Skin epidermis (tissue), 12 donors: ENCODE measurements around the gene UTP3.
"Not testable (repeated sequence)": the region's sequence is repeated elsewhere in the genome, so short reads cannot be mapped to it uniquely, and the experiment has no call there.

Experiments used
- H3K27ac ChIP-seq, 21 experiments: fragments of 200-600 bp; sonication (generic) in 11 of 21; one replicate each; pipeline ENCODE4 v1.5.0; 2020; ENCODE audit warnings: mild to moderate bottlenecking in 3 of 21, inconsistent platforms in 2 of 21, moderate library complexity in 2 of 21
- H3K4me3 ChIP-seq, 7 experiments: fragments of 200-600 bp; sonication (generic) in 2 of 7; one replicate each; pipeline ENCODE4 v1.5.0; 2020; ENCODE audit warnings: inconsistent platforms in 2 of 7, mild to moderate bottlenecking in 2 of 7, moderate library complexity in 1 of 7

Gene UTP3, protein sequence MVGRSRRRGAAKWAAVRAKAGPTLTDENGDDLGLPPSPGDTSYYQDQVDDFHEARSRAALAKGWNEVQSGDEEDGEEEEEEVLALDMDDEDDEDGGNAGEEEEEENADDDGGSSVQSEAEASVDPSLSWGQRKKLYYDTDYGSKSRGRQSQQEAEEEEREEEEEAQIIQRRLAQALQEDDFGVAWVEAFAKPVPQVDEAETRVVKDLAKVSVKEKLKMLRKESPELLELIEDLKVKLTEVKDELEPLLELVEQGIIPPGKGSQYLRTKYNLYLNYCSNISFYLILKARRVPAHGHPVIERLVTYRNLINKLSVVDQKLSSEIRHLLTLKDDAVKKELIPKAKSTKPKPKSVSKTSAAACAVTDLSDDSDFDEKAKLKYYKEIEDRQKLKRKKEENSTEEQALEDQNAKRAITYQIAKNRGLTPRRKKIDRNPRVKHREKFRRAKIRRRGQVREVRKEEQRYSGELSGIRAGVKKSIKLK

DNA sequence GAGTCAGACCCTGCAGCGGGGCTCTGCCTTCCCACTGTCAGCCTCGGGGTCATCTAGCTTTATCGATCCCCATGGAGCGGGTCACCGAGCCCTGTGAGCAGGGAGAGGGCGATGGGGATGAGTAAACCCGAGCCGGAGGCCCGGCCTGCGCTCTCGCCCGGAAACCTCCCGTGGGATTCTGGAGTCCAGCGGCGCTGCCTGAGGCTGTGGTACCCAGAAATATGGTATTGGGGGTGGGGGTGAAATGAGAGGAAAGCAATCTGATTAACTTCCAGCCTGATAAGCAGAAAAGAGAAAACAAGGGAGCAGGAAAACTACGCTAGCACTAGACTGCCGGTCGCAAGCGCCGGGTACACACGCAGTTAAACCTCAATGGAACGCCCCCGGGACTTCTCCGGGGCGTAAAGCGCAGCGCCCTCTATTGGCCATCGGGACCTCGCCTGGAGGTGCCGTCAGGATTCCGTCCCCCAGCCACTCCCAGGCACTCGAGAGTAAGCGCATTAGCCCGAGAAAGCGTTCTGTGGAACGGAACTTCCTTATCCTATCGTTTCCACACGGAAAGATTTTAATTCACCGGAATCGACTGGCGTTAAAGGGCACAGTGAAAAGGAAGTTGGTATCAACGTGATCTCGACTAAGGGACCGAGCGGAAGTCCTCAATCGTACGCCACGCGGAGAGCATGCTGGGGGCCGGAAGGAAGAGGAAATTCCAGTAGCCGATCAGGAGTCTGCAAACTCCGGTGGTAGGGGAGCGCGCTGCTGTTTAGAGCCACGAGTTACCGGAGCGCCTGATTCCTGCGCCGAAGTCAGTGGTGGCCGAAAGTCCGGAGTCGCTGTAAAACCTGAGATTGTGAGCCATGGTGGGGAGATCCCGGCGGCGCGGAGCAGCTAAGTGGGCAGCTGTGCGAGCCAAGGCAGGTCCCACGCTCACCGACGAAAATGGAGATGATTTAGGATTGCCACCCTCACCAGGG, at the start of gene UTP3:
Gene UTP3, plus strand, starts transcription at position 712 of the 974 bp plus-strand sequence. Its CDS starts 146 bp downstream, at position 858.
- Histone ChIP-seq H3K27ac (peak within 1 kb of the TSS; percentile 60 to 98 (median 94)), H3K4me3 (peak within 1 kb of the TSS; percentile 70 to 96 (median 92))

DNA sequence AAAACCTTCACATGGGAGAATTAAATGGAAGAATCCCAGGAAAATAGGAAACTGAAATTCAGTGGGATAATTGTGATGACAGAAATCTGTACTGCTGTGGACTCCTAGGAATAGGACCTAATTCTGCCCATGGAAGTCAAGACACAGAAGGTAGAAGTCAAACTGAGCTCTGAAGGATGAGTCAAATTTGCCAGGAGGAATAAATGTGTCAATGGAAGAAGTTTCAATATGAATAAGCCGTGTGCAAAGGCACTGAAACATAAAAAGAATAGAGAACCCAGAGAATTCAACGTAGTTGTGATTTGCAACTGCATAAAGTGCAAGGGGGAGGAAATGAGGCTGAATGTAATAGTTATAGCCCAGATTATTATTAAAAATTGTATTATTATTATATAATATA, 48.1 kb upstream of the UTP3 start:
- Histone ChIP-seq H3K4me3 (no peak overlapping the region), H3K27ac (no peak overlapping the region)

DNA sequence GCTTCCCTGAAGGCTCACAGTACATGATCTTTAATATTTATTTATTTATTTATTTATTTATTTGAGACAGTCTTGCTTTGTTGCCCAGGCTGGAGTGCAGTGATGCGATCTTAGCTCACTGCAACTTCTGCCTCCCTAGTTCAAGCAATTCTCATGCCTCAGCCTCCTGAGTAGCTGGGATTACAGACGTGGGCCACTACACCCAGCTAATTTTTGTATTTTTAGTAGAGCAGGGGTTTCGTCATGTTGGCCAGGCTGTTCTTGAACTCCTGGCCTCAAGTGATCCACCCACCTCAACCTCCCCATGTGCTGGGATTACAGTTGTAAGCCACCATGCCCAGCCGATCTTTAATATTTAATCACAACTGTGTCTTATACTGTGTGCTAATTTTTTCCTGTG, 37.6 kb upstream of the UTP3 start:
- not testable (repeated sequence) for H3K4me3 ChIP-seq, H3K27ac ChIP-seq

DNA sequence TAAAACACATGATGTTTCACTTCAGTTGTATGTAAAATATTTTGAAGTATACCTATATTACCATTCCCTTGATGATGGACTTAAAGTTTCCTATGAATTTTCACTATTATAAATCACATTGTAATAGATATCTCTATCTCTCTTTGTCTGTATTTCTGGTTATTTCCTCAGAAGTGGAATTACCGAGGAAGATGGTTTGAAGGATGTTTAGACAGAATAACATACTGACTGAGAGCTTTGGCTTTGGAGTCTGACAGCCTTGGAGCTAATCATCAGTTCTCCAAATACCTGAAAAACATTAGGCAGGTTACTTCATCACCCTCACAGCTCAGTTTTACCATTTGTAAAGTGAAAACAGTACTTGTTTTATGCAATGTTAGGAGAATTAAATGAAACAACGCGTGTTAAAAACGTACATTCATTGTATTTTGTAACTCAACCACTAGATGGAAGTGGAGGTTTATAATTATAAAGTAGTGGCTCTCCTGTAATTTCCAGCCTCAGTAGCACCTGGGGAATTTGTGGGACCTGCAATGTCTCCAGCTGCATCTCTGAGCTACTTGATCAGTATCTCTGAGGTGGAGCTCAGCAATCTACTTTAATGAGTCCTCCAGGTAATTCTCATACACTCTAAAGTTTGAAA, 36.3 kb upstream of the UTP3 start:
- H3K4me3 ChIP-seq: no peak overlapping the region
- no peak overlapping the region for H3K27ac ChIP-seq

DNA sequence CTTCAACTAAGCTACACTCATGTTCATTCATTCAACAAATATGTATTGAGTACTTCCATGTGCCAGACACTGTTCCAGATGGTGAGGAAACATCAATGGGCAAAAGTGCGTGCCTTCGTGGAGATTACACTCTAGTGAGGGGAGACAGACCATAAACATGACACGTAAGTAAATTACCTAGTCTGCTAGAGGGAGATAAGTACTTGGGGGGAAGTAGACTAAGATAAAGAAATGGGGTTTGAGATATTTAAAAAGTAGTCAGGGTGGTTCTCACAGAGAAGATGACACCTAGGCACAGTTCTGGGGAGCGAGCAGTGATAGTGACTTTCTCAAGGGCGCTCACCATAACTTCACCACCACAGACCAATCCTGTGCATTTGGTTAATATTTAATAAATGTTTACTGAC, 33.7 kb upstream of the UTP3 start:
- Histone ChIP-seq H3K27ac (no peak overlapping the region), H3K4me3 (no peak overlapping the region)

DNA sequence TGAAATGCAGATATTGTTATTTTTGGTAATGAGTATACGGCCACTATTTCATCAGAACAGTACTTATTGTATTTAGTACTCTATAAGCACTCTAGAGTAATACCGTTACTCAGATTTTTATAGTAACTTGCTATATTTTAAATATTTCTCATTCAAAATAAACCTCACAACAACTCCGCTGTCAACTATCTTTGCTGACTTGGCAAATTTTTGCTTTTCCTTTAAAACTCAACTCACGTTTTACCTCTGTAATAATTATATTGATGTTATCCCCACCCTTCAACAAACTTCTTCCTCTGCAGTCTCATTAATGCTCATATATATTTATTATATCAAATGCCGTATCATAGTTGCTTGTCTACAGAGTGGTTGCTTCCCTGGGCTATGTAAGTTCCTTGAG, 31.0 kb upstream of the UTP3 start:
- Histone ChIP-seq H3K4me3 (no peak overlapping the region), H3K27ac (no peak overlapping the region)

DNA sequence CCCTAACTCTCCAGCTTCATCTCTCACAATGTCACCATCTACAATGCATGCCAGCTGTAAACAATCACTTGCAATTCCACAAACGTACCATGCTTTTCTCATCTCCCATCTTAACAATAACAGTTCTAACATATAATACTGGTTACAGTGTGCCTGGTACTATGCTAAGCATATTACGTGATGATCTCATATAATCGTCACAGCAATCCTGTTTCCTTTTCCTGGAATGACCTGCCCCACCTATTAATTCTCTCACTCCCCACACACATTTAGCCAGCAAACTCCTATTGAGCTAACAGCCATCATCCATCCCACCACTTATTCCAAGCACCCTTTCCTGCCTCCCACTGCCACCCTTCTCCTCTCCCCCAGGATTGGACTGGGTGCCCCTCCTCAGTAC, 29.9 kb upstream of the UTP3 start:
- Histone ChIP-seq H3K27ac (no peak overlapping the region), H3K4me3 (no peak overlapping the region)

DNA sequence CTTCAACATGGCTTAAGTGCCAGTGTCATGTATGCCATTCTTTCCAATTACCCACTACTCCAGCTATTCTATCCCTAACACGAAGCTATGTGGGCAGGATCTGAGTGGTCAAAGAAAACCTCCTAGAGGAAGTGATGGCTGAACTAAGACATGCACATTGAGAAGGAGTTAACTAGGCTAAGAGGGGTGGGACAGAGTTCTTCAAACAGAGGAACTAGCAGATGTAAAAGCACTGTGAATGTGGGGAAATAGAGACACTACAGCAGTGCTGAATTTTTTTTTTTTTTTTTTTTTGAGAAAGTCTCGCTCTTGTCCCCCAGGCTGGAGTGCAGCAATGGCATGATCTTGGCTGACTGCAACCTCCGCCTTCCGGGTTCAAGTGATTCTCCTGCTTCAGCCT, 28.2 kb upstream of the UTP3 start:
- H3K27ac ChIP-seq: no peak overlapping the region
- H3K4me3 ChIP-seq: no peak overlapping the region

DNA sequence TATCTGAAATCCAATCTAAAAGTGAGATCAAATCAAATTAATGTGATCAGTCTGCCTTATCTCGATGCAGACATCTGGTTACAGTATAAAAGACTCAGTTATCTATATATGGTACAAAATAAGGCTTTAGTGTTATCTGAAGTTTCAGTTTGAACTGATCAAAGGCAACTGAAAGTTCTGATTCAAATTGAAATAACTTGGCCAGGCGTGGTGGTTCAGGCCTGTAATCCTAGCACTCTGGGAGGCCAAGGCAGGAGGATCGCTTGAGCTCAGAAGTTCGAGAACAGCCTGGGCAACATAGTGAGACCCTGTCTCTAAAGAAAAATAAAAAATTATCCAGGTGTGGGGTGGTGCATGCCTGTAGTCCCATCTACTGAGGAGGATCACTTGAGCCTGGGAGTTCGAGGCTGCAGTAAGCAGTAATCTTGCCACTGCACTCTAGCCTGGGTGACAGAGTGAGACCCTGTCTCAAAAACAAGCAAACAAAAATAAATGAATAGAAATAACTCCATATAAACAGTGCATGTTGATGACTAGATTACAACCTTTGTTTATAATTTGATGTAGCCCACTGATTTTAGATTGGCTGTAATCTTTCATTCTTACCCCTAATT, 26.9 kb upstream of the UTP3 start:
- not testable (repeated sequence) for H3K4me3 ChIP-seq

DNA sequence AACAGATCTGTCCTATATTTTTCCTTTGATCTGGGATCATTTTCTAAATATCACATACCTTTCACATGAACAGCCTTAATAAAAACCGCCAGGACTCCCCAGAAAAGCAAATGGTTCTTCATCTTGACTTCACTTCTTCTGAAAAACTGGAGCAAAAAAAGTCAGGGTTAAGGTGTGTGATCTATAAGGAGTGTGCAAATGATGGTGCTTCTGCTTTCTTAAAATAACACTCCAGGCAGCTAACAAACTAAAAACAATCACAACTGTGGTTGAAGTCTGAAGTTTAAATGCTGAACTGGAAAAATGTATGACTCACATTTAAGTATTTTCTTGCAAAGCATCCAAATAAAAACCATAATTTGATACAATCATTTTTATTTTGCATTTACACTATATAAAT, 22.0 kb upstream of the UTP3 start, which contains the start of gene JCHAIN:
Gene JCHAIN, minus strand, starts transcription at position 140 of the 400 bp plus-strand sequence. Its CDS starts 18 bp downstream, at position 122.
- no peak within 1 kb of the TSS for H3K27ac ChIP-seq
- H3K4me3 ChIP-seq: no peak within 1 kb of the TSS

More for the DNA sequence above, 26.9 kb upstream of the UTP3 start:
- not testable (repeated sequence) for H3K27ac ChIP-seq

DNA sequence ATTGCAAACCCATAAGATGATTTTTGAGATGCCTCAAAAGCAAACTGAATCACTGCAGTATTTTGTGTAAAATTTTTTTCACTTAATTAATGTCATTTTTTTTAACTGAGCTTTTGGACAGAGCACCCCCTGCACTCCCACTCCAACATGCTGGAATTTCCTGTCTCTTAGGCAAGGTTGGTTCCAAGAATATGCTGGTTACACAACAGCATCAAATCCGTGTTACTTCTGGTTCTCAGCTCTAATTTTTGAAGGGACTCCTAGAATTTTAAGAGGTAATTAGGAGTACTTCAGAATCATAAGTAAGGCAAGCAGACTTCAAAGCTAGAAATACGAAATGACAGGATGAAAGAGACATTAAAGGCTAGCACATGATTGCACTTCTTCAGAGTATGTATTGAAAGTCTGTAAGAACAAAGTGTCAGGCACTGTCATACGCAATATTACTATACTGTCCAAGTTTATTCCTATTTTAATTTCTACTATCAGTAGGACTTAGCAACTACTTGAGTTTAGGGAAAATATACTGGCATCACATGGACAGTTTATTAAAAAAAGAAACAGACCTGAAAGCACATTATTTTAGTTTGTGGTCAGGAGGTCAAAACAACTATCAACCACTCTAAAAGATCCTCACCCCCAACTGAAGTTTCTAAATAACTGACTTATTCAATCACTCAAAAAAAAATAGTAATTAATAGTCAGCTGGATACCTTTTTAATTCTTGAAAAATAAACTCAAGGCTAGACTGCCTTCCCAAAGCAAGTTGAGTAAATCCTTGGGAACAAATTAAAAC, 20.4 kb upstream of the UTP3 start:
- Histone ChIP-seq H3K27ac (no peak overlapping the region), H3K4me3 (no peak overlapping the region)

DNA sequence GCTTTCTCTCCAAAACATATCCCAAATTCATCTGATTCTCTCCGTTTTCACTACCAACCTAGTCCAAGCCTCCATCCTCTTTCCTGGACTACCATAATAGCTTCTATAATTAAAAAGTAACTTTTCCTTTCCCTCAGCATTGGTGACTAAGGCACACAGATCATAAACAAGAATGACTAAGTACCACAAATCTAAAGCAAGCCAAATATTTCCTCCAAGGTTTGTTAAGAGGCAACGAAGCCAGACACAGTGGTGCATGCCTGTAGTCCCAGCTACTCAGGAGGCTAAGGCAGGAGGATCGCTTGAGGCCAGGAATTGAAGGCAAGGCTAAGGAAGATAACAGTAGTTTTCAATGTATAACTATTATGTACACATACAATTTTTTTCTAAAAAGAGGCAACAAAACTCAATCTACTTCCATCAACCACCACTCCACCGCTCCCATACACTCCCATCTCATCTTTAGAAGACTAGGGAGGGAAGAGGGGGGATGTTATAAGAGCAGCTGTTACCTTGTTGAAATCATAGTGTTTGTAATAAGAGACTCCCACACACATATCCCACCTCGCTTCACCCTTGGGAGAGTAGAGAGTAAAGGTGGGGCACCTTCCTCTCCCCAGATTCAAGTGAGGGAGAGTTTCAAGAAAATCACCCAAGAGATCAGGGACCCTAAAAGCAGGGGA, 17.9 kb upstream of the UTP3 start:
- H3K27ac ChIP-seq: no peak overlapping the region
- H3K4me3 ChIP-seq: no peak overlapping the region

DNA sequence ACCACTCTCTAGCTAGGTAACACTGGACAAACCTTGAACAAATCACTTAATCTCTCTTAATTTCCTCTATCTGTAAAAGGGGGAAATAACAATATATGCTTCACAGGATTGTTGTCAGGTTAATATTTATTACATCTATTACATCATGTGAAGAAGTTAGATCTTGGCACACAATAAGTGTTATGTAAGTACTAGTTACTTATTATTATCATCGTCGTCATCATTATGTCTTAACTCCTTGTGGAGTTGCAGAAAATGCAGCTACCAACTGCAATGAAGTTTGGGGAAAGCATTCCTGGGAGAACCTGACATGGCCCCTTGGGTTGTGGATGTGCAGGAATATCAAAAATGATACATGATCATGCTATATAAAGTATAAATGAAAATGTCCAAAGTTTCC, 17.2 kb upstream of the UTP3 start:
- no peak overlapping the region for H3K27ac ChIP-seq
- H3K4me3 ChIP-seq: no peak overlapping the region

DNA sequence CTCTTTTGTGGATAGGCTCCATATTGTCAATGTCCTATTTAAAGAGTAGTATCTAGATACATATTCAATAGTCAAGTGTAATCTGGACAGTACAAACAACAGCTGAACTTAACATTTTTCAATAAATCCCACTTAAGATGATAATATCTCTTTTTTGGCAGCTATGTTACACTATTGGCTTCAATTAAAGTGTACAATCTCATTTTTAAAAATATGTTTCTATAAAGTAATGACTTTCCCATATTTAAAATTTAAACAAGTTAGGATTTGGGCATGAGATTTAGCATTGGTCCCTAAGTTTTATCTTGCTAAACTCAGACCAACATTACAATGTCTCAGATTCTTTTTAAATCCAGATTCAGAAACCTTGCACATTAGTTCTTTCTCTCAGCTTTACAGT, 14.1 kb upstream of the UTP3 start:
- Histone ChIP-seq H3K27ac (no peak overlapping the region), H3K4me3 (no peak overlapping the region)

DNA sequence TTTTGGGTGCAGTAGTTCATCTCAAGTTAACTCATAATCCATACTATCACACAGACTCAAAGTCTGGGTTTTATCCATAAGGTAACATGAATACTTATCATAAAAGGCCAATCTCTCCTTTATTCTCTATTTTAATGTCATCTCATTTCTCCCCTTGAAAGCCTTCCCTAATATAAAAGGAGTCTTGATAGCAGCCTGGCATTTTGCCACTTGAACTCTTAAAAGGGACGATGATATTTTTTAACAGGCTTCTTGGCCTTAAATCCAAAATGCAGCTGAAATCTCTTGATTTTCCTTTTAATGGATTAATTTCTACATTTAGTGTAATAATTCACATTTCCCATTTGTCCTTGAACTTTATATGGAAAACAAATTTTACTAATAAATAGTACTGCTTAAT, 13.6 kb upstream of the UTP3 start:
- Histone ChIP-seq H3K4me3 (no peak overlapping the region), H3K27ac (no peak overlapping the region)

DNA sequence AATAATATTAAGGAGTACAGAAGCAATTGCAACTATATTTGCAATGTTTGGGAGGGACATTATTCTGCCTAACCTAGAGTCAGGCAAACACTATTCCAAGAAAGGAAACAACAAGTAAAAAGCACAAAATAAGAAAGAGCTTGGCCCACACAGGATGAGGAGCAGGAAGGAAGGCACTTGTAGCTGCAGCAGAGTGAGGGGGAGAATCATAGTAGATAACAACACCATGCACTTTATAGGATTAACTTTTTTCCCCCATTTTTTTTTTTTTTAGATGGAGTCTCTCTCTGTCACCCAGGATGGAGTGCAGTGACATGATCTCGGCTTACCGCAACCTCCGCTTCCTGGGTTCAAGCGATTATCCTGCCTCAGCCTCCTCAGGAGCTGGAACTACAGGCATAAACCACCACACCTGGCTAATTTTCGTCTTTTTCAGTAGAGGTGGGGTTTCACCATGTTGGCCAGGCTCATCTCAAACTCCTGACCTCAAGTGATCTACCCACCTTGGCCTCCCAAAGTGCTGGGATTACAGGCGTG, 11.7 kb upstream of the UTP3 start:
- H3K4me3 ChIP-seq: no peak overlapping the region
- H3K27ac ChIP-seq: no peak overlapping the region

DNA sequence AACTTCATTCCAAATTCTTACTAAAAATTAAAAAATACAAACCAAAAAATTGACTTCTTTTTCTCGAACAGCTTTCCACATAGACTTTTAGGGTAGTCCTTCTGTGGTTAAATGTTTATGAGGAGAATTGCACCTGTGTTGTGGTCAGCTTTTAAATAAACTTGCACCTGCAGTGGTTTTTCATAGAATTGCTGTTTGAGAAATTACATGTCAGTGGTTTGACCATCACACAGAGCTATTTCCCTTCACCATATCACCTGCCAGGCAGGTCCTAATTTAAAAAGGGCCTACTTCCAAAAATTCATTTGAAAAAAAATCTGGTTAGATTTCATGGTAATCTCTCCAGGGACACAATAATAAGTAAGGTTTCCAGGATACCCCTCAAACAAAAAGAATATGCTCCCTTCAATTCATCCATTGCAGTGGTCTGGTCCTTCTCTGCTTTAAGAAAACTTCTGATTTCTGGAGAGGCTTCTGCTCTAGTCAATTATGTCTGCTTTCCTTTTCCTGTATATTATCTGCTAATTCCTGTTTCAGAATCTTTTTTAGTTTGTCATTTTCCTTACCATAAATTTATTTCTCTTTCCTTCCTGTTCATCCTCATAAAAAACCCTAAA, 9.8 kb upstream of the UTP3 start:
- no peak overlapping the region for H3K27ac ChIP-seq
- H3K4me3 ChIP-seq: no peak overlapping the region

DNA sequence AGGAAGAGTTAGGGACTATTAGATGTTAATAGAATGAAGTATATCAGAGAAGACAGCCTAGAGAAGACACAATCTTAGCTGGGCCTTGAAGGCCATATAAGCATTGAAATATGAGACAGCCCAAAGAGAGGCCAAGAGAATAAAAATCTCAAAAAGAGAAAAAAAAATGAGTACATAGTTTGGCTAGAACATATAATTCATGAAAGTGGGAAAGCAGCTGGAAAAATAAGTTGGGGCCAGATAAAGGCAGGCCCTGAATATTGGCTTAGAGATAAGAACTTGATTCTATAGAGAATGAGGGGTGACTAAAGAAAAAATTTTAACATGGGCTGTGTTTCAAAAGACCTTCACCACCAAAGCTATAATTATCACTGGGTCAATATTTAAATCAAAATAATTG, 7.4 kb upstream of the UTP3 start:
- no peak overlapping the region for H3K4me3 ChIP-seq
- H3K27ac ChIP-seq: no peak overlapping the region
